PFSK-1 (cell line): Measurements from ENCODE around the gene DIPK1B.

Experiments
- FOXP2 ChIP-seq: optimal IDR thresholded peaks from 2 replicates; pipeline ENCODE3; 2011; ENCODE audit warnings: borderline replicate concordance, control low read depth, inconsistent platforms; ENCODE audit not compliant: insufficient read depth; ENCODE audit errors: extremely low read length, extremely low read depth
- POLR2AphosphoS5 ChIP-seq: IDR thresholded peaks from 2 replicates; pipeline ENCODE4 v1.6.1; 2012; ENCODE audit warnings: low read depth, mild to moderate bottlenecking, control low read depth, low read length, moderate library complexity
- SIN3A ChIP-seq: IDR thresholded peaks from 2 replicates; pipeline ENCODE4 v1.6.1; 2012; ENCODE audit warnings: mild to moderate bottlenecking, low read length, moderate library complexity, borderline replicate concordance; ENCODE audit not compliant: insufficient read depth
- TAF1 ChIP-seq: IDR thresholded peaks from 2 replicates; pipeline ENCODE4 v1.6.1; 2012; ENCODE audit warnings: low read length, control low read depth, borderline replicate concordance; ENCODE audit not compliant: insufficient read depth
- TF ChIP-seq, protein P1 (sequence below), 2 experiments: IDR thresholded peaks; 2 replicates each; pipeline versions ENCODE4 v1.6.1 to v1.8.0; 2011 to 2012; ENCODE audit warnings: low read depth in 2 of 2, low read length in 2 of 2, control low read depth in 1 of 2, inconsistent platforms in 1 of 2, mild to moderate bottlenecking in 1 of 2, moderate library complexity in 1 of 2; ENCODE audit not compliant: insufficient read depth in 1 of 2

DIPK1B gene

DNA sequence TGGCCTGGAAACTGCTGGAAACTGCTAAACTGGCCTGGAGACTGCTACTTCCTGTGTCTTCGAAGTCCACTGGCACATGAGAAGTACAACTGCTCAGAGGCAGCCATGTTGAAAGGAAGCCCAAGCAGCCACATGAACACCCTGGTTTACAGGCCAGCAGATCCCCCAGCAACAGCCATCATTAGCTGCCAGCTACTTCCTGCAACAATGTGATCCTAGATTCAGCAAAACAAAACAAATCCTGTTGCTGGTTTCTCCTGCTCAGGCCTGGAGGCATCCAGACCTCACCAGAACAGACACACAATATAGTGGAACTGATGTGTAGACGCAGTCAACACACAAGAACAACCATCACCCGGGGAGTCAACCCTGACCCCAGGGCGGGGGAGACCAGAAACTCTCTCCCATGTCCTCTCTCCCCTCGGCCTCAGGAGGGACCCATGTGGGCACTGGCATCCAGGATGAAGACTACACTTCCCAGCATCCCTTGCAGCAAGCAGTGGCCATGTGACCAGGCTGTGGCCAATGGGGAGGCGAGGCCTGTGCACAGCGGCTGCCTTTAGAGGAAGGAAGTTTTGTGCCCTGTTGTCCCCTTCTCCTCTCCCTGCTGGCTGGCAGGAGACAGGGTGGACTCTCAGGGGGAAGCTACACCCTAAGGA is 61.1 kb downstream of the DIPK1B start:
- TF ChIP-seq, protein P1, sequence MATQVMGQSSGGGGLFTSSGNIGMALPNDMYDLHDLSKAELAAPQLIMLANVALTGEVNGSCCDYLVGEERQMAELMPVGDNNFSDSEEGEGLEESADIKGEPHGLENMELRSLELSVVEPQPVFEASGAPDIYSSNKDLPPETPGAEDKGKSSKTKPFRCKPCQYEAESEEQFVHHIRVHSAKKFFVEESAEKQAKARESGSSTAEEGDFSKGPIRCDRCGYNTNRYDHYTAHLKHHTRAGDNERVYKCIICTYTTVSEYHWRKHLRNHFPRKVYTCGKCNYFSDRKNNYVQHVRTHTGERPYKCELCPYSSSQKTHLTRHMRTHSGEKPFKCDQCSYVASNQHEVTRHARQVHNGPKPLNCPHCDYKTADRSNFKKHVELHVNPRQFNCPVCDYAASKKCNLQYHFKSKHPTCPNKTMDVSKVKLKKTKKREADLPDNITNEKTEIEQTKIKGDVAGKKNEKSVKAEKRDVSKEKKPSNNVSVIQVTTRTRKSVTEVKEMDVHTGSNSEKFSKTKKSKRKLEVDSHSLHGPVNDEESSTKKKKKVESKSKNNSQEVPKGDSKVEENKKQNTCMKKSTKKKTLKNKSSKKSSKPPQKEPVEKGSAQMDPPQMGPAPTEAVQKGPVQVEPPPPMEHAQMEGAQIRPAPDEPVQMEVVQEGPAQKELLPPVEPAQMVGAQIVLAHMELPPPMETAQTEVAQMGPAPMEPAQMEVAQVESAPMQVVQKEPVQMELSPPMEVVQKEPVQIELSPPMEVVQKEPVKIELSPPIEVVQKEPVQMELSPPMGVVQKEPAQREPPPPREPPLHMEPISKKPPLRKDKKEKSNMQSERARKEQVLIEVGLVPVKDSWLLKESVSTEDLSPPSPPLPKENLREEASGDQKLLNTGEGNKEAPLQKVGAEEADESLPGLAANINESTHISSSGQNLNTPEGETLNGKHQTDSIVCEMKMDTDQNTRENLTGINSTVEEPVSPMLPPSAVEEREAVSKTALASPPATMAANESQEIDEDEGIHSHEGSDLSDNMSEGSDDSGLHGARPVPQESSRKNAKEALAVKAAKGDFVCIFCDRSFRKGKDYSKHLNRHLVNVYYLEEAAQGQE (IDR thresholded peaks at IDR 0.05; ENCODE audit: insufficient read depth in 1 of 2, low read depth in 2 of 2, low read length in 2 of 2): no peak
- TF ChIP-seq POLR2AphosphoS5 (no peak), FOXP2 (no peak), SIN3A (no peak), TAF1 (no peak)
